HG03521 (cell line): Measurements from ENCODE around the gene DUOX2.
"Not testable (repeated sequence)": the region's sequence is repeated elsewhere in the genome, so short reads cannot be mapped to it uniquely, and the experiment has no call there.

Experiments
- ATAC-seq: cut with Tn5 transposase; IDR thresholded peaks from one replicate; pipeline ENCODE4 v1.9.1; 2021; ENCODE audit warnings: mild to moderate bottlenecking, moderate library complexity; ENCODE audit not compliant: unreplicated experiment

The DUOX2 gene

GRCh38 chr15:45102226-45102625, 11.7 kb downstream of the DUOX2 start:
- ATAC-seq = no peak

- ATAC-seq = no peak
These were observed 12.2 kb downstream of the DUOX2 start for GRCh38 chr15:45101749-45102148.

- no peak for ATAC-seq
These were observed 12.9 kb downstream of the DUOX2 start for GRCh38 chr15:45100884-45101625.

- no peak for ATAC-seq
These were observed 14.3 kb downstream of the DUOX2 start for GRCh38 chr15:45099549-45100165.

- ATAC-seq = no peak
These were observed 16.5 kb downstream of the DUOX2 start for GRCh38 chr15:45097466-45097865.

GRCh38 chr15:45095661-45096060, 18.3 kb downstream of the DUOX2 start:
- ATAC-seq = no peak

- ATAC-seq = no peak
These were observed 19.6 kb downstream of the DUOX2 start for GRCh38 chr15:45094358-45094730.

GRCh38 chr15:45093622-45094357, 20.2 kb downstream of the DUOX2 start:
- ATAC-seq = no peak

- no peak for ATAC-seq
These were observed 21.0 kb downstream of the DUOX2 start for GRCh38 chr15:45093013-45093412.

GRCh38 chr15:45091576-45091975, 22.4 kb downstream of the DUOX2 start:
- no peak for ATAC-seq

- ATAC-seq = no peak
These were observed 22.8 kb downstream of the DUOX2 start for GRCh38 chr15:45091161-45091560.

GRCh38 chr15:45089712-45090373, 24.1 kb downstream of the DUOX2 start:
- ATAC-seq = no peak

GRCh38 chr15:45088801-45089711, 24.9 kb downstream of the DUOX2 start:
- no peak for ATAC-seq

- no peak for ATAC-seq
These were observed 26.5 kb downstream of the DUOX2 start for GRCh38 chr15:45087513-45087912.

GRCh38 chr15:45084163-45084562, 29.8 kb downstream of the DUOX2 start:
- no peak for ATAC-seq

- no peak for ATAC-seq
These were observed 30.7 kb downstream of the DUOX2 start for GRCh38 chr15:45083223-45083622.

GRCh38 chr15:45082412-45082811, 31.6 kb downstream of the DUOX2 start:
- ATAC-seq = not testable (repeated sequence)

- ATAC-seq = not testable (repeated sequence)
These were observed 33.4 kb downstream of the DUOX2 start for GRCh38 chr15:45080593-45080992.

- ATAC-seq = not testable (repeated sequence)
These were observed 34.2 kb downstream of the DUOX2 start for GRCh38 chr15:45079628-45080246.

GRCh38 chr15:45079201-45079600, 34.8 kb downstream of the DUOX2 start:
- not testable (repeated sequence) for ATAC-seq
